Cardiac fibroblast (primary cell): ENCODE measurements around the gene IGBP1.
A peak's percentile ranks its signal among the peaks of the same experiment; 100 is the strongest.
"Not testable (repeated sequence)": the region's sequence is repeated elsewhere in the genome, so short reads cannot be mapped to it uniquely, and the experiment has no call there.

Experiments
- DNase-seq, 2 donors: peaks; one replicate each; pipeline versions ENCODE4 v3.0.0 to v3.0.0-alpha.2; 2010; ENCODE audit warnings: low read depth in 2 of 2
- H3K4me3 ChIP-seq, 2 donors: replicated peaks in 1 of 2; 1 replicate in 1 of 2; 2 replicates in 1 of 2; pipeline ENCODE4 v1.5.1; 2011; ENCODE audit warnings: low read depth in 2 of 2, low read length in 2 of 2, mild to moderate bottlenecking in 2 of 2, moderate library complexity in 1 of 2
- CTCF ChIP-seq: IDR thresholded peaks from one replicate; pipeline ENCODE4 v1.5.1; 2011; ENCODE audit warnings: low read depth, mild to moderate bottlenecking, low read length, inconsistent platforms

The IGBP1 gene

GRCh38 chrX:70096052-70096451 lies 37.2 kb upstream of the IGBP1 start:
- peak; percentile 38 for TF ChIP-seq CTCF
- H3K4me3 ChIP-seq = no peak overlapping the region
- DNase-seq = peak; percentile 39 to 57

GRCh38 chrX:70105229-70105628 lies 28.0 kb upstream of the IGBP1 start:
- H3K4me3 ChIP-seq = no peak overlapping the region
- DNase-seq = no peak
- no peak for TF ChIP-seq CTCF

GRCh38 chrX:70111436-70112026 lies 21.7 kb upstream of the IGBP1 start:
- H3K4me3 ChIP-seq, DNase-seq: not testable (repeated sequence)

- H3K4me3 ChIP-seq = no peak overlapping the region
- TF ChIP-seq CTCF = no peak
- DNase-seq = no peak
These were observed 15.5 kb upstream of the IGBP1 start for GRCh38 chrX:70117738-70118137.

- H3K4me3 ChIP-seq, DNase-seq: not testable (repeated sequence)
These were observed 10.2 kb upstream of the IGBP1 start for GRCh38 chrX:70123014-70123413.

- H3K4me3 ChIP-seq = no peak overlapping the region
- no peak for DNase-seq
- no peak for TF ChIP-seq CTCF
These were observed 8.6 kb upstream of the IGBP1 start for GRCh38 chrX:70124678-70125077.

- no peak overlapping the region for H3K4me3 ChIP-seq
- TF ChIP-seq CTCF = no peak
- no peak for DNase-seq
These were observed 5.2 kb upstream of the IGBP1 start for GRCh38 chrX:70128071-70128470.

GRCh38 chrX:70129816-70130215 lies 3.4 kb upstream of the IGBP1 start:
- TF ChIP-seq CTCF = no peak
- H3K4me3 ChIP-seq = no peak overlapping the region
- peak in 1 of 2 donors; percentile 4 for DNase-seq
